Measurements from ENCODE around the gene MRPL54.

MRPL54 gene

DNA sequence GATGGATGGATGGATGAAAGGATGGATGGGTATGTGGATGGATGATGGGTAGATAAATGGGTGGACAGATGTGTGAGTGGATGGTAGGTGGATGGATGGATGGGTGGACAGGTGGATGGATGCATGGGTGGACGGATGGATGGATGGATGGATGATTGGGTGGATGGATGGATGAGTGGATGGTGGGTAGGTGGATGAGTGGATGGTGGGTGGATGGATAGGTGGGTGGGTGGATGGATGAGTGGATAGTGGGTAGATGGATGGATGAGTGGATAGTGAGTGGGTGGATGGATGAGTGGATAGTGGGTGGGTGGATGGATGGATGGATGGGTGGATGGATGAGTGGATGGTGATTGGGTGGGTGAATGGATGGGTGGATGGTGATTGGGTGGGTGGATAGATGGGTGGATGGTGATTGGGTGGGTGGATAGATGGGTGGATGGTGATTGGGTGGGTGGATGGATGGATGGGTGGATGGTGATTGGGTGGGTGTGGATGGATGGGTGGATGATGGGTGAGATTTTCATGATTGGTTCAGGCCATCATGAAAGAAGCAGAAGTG, 14.1 kb downstream of the MRPL54 start:
- TF ChIP-seq, protein P1, sequence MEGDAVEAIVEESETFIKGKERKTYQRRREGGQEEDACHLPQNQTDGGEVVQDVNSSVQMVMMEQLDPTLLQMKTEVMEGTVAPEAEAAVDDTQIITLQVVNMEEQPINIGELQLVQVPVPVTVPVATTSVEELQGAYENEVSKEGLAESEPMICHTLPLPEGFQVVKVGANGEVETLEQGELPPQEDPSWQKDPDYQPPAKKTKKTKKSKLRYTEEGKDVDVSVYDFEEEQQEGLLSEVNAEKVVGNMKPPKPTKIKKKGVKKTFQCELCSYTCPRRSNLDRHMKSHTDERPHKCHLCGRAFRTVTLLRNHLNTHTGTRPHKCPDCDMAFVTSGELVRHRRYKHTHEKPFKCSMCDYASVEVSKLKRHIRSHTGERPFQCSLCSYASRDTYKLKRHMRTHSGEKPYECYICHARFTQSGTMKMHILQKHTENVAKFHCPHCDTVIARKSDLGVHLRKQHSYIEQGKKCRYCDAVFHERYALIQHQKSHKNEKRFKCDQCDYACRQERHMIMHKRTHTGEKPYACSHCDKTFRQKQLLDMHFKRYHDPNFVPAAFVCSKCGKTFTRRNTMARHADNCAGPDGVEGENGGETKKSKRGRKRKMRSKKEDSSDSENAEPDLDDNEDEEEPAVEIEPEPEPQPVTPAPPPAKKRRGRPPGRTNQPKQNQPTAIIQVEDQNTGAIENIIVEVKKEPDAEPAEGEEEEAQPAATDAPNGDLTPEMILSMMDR (conservative IDR thresholded peaks at IDR 0.05): no peak
- no peak for TF ChIP-seq ZFX (IDR thresholded peaks at IDR 0.05)
- H3K27ac ChIP-seq: no peak overlapping the region

DNA sequence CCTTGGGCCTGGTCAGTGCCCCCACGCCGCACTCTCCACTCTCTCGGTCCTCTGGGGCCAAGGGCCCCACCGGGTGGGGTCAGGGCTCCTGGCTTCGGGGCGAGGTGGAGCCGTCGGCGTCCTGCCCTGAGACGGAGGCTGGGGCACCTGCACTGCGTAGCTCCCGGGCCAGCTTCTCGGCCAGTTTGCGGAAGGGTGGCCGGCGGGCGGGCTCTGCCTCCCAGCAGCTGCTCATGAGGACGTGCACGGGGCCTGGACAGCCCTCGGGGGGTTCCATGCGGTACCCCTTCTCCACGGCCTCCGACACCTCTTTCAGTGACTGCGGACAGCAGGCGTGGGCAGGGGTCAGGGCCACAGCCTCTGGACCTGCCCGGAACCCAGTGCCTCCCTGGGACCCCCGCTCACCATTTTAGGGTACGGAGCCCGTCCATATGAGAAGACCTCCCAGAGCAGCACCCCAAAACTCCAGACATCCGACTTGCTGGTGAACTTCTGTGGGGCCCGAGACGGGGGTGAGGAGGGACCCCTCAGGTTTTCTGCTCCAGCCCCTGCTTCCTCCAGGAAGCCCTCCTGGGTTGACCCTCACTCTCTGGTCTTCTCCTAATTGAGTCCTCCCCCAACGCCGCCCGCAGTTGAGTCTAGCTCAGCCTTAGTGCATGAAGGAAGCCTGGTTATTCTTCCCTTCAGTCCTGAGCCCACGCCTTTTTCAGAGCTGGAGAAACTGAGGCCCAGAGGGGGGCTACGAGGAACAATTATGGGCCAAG, 15.8 kb downstream of the MRPL54 start:
- no peak overlapping the region for H3K27ac ChIP-seq
- TF ChIP-seq, protein P1 (conservative IDR thresholded peaks at IDR 0.05): no peak
- no peak for TF ChIP-seq ZFX (IDR thresholded peaks at IDR 0.05)

GRCh38 chr19:3778899-3779723, 16.6 kb downstream of the MRPL54 start:
- no peak for TF ChIP-seq ZFX (IDR thresholded peaks at IDR 0.05)
- TF ChIP-seq, protein P1 (conservative IDR thresholded peaks at IDR 0.05): no peak
- no peak overlapping the region for H3K27ac ChIP-seq

- H3K27ac ChIP-seq: no peak overlapping the region
- TF ChIP-seq, protein P1 (conservative IDR thresholded peaks at IDR 0.05): no peak
- TF ChIP-seq ZFX (IDR thresholded peaks at IDR 0.05): no peak
Measured at GRCh38 chr19:3780786-3781304, 18.4 kb downstream of the MRPL54 start.

- no peak overlapping the region for H3K27ac ChIP-seq
- TF ChIP-seq ZFX (IDR thresholded peaks at IDR 0.05): no peak
Measured at GRCh38 chr19:3781603-3782002, 19.1 kb downstream of the MRPL54 start.

DNA sequence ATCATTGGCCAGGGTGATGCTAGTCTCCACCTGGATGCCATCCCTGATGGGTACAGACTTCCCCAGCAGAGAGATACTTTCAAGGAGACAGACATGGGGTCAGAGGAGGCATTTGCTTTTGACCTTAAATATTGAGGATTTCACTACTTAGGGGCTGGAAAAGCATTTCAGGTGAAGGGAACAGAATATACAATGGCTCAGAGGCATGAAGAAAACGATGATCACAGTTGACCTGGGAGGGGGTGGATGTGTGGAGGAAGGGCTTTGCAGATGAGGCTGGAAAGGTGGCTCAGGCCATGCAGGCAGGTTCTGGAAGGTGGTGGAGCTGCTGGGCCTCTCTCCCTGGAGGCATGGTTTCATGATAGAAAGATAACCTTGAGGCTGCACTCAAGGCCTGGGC, 19.8 kb downstream of the MRPL54 start:
- TF ChIP-seq ZFX (IDR thresholded peaks at IDR 0.05): 0 out of 2 replicates have a peak, but pooled peaks have one; percentile 8
- TF ChIP-seq, protein P1 (conservative IDR thresholded peaks at IDR 0.05): no peak
- no peak overlapping the region for H3K27ac ChIP-seq

DNA sequence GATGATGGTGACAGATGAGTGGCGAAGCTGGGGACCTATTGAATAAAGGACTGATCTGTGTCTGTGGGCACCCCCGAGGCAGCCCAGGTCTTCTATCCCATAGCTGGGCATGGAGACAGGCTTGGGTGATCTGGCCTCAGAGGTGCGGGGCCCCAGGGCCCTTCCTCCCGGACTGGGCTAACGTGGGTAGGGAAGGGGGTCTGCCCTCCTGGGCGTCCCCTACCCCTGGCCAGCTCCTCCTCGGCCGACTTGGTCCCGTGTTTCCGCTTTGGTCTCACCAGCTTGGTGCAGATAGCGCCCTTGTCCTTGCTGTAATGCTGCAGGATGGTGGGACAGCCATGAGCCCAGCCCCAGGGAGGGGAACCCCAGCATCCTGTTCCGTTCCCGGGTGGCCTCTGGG, 20.4 kb downstream of the MRPL54 start:
- H3K27ac ChIP-seq: no peak overlapping the region
- TF ChIP-seq, protein P1 (conservative IDR thresholded peaks at IDR 0.05): no peak
- no peak for TF ChIP-seq ZFX (IDR thresholded peaks at IDR 0.05)

Measured in C4-2B (cell line).